H1 (cell line): ENCODE results near the gene DIP2C. TPM values are rescaled to one million over a fixed set of nuclear protein-coding genes. Genes with fewer than 3 reads are reported as not detected.

ENCODE experiments used
- CTCF ChIA-PET: fragments of 300-600 bp; sonication (Branson Sonifier 250); formaldehyde crosslinking; loops from one replicate; lab custom pipeline; 2021; ENCODE audit not compliant: partially characterized antibody; lab: Charles Lee
- POLR2A ChIA-PET: fragments of 300-600 bp; sonication (Branson Sonifier 250); formaldehyde crosslinking; loops from one replicate; lab custom pipeline; 2021; ENCODE audit warnings: inconsistent platforms; ENCODE audit not compliant: partially characterized antibody; lab: Charles Lee
- DNase-seq, 2 experiments: peaks; one replicate each; pipeline versions ENCODE4 v3.0.0 to v3.0.0-alpha.2; 2010 to 2022; ENCODE audit warnings: low spot score in 2 of 2, low read depth in 1 of 2, mixed read lengths in 1 of 2
- FAIRE-seq: peaks from 2 replicates; lab custom pipeline; 2011; peaks lifted over from hg19 to GRCh38; lab: Jason Lieb, UNC
- H2AFZ ChIP-seq: 2 replicates; pipeline ENCODE4 v1.8.1; 2012; ENCODE audit warnings: low read length, inconsistent platforms
- H2AK5ac ChIP-seq: 2 replicates; pipeline ENCODE4 v1.6.1; 2013; ENCODE audit warnings: low read depth, low read length
- H2BK120ac ChIP-seq: replicated peaks from 2 replicates; pipeline ENCODE3; 2013; ENCODE audit warnings: low read depth, low read length, inconsistent platforms
- H2BK12ac ChIP-seq: 2 replicates; pipeline ENCODE4 v1.6.1; 2013; ENCODE audit warnings: low read depth, low read length
- H2BK15ac ChIP-seq: 2 replicates; pipeline ENCODE4 v1.6.1; 2013; ENCODE audit warnings: low read length
- H2BK20ac ChIP-seq: 2 replicates; pipeline ENCODE4 v1.6.1; 2013; ENCODE audit warnings: low read length
- H2BK5ac ChIP-seq: 2 replicates; pipeline ENCODE4 v1.6.1; 2013; ENCODE audit warnings: low read depth, low read length
- H3K14ac ChIP-seq: 2 replicates; pipeline ENCODE4 v1.6.1; 2013; ENCODE audit warnings: inconsistent platforms; ENCODE audit not compliant: insufficient read length
- H3K18ac ChIP-seq: 2 replicates; pipeline ENCODE4 v1.6.1; 2013; ENCODE audit warnings: low read length; ENCODE audit errors: extremely low read depth
- H3K23ac ChIP-seq: 2 replicates; pipeline ENCODE4 v1.6.1; 2013; ENCODE audit warnings: inconsistent platforms; ENCODE audit not compliant: insufficient read length
- H3K23me2 ChIP-seq: 2 replicates; pipeline ENCODE4 v1.6.1; 2013; ENCODE audit warnings: low read depth, low read length
- H3K27ac ChIP-seq: 2 replicates; pipeline ENCODE4 v1.6.1; 2011; ENCODE audit warnings: low read depth, low read length, inconsistent platforms
- H3K27me3 ChIP-seq, 4 experiments: replicated peaks in 1 of 4; 1 replicate in 1 of 4; 2 replicates in 3 of 4; pipeline versions ENCODE4 v1.6.1 to v1.8.1; 2011 to 2013; ENCODE audit warnings: low read length in 3 of 4, mild to moderate bottlenecking in 3 of 4, inconsistent platforms in 2 of 4, mixed read lengths in 2 of 4, moderate library complexity in 1 of 4; ENCODE audit not compliant: control insufficient read depth in 3 of 4, insufficient read depth in 3 of 4; ENCODE audit errors: extremely low read depth in 1 of 4
- H3K36me3 ChIP-seq, 4 experiments: 2 replicates each; pipeline versions ENCODE4 v1.6.1 to v1.8.1; 2011 to 2013; ENCODE audit warnings: mild to moderate bottlenecking in 4 of 4, low read length in 3 of 4, moderate library complexity in 2 of 4, control low read depth in 1 of 4, inconsistent platforms in 1 of 4; ENCODE audit not compliant: insufficient read depth in 4 of 4, control insufficient read depth in 2 of 4
- H3K4ac ChIP-seq: replicated peaks from 2 replicates; pipeline ENCODE3; 2013; ENCODE audit warnings: low read length, low read depth, mixed read lengths, inconsistent platforms; ENCODE audit not compliant: insufficient read length
- H3K4me1 ChIP-seq, 4 experiments: replicated peaks in 1 of 4; 1 replicate in 1 of 4; 2 replicates in 3 of 4; pipeline versions ENCODE4 v1.6.1 to v1.8.1; 2011 to 2013; ENCODE audit warnings: low read length in 3 of 4, inconsistent platforms in 2 of 4, mixed read lengths in 1 of 4; ENCODE audit not compliant: insufficient read depth in 4 of 4, control insufficient read depth in 3 of 4
- H3K4me2 ChIP-seq, 2 experiments: 2 replicates each; pipeline versions ENCODE4 v1.6.1 to v1.8.1; 2011 to 2013; ENCODE audit warnings: low read depth in 2 of 2, low read length in 2 of 2, control low read depth in 1 of 2, inconsistent platforms in 1 of 2, mild to moderate bottlenecking in 1 of 2; ENCODE audit not compliant: insufficient read depth in 1 of 2
- H3K4me3 ChIP-seq, 4 experiments: fragments of 200-600, 300-600 bp in 1 of 4; sonication (generic), shearing (Covaris generic), sonication (Bioruptor Twin) in 1 of 4; 2 replicates each; pipeline versions ENCODE4 v1.5.1 to v1.8.1; 2011 to 2016; ENCODE audit warnings: low read length in 4 of 4, low read depth in 3 of 4, control low read depth in 2 of 4, inconsistent platforms in 2 of 4, mild to moderate bottlenecking in 2 of 4, mixed read lengths in 1 of 4, moderate library complexity in 1 of 4; ENCODE audit not compliant: insufficient read depth in 2 of 4; ENCODE audit errors: extremely low read depth in 1 of 4
- H3K56ac ChIP-seq: replicated peaks from 2 replicates; pipeline ENCODE3; 2013; ENCODE audit warnings: low read depth, mild to moderate bottlenecking, mixed read lengths, low read length, inconsistent platforms; ENCODE audit not compliant: insufficient read length
- H3K79me1 ChIP-seq: 2 replicates; pipeline ENCODE4 v1.6.1; 2013; ENCODE audit warnings: low read depth, low read length, control low read depth
- H3K79me2 ChIP-seq, 2 experiments: 2 replicates each; pipeline versions ENCODE4 v1.6.1 to v1.8.1; 2012 to 2013; ENCODE audit warnings: low read length in 2 of 2, mild to moderate bottlenecking in 2 of 2, inconsistent platforms in 1 of 2; ENCODE audit not compliant: insufficient read depth in 2 of 2, control insufficient read depth in 1 of 2
- H3K9ac ChIP-seq, 4 experiments: replicated peaks in 1 of 4; 1 replicate in 1 of 4; 2 replicates in 3 of 4; pipeline versions ENCODE4 v1.6.1 to v1.8.1; 2011 to 2013; ENCODE audit warnings: low read depth in 3 of 4, low read length in 3 of 4, control low read depth in 2 of 4, mild to moderate bottlenecking in 2 of 4, moderate library complexity in 2 of 4, inconsistent platforms in 1 of 4; ENCODE audit errors: extremely low read depth in 1 of 4
- H3K9me3 ChIP-seq, 2 experiments: 2 replicates each; pipeline versions ENCODE4 v1.6.1 to v1.8.1; 2012 to 2013; ENCODE audit warnings: mild to moderate bottlenecking in 2 of 2, moderate library complexity in 2 of 2, control low read depth in 1 of 2, inconsistent platforms in 1 of 2, low read depth in 1 of 2, low read length in 1 of 2, mixed read lengths in 1 of 2; ENCODE audit not compliant: insufficient read depth in 2 of 2
- H4K20me1 ChIP-seq, 2 experiments: replicated peaks in 1 of 2; 2 replicates each; pipeline versions ENCODE3 to v1.8.1; 2011 to 2013; ENCODE audit warnings: inconsistent platforms in 2 of 2, low read length in 2 of 2, mild to moderate bottlenecking in 1 of 2; ENCODE audit not compliant: insufficient read depth in 2 of 2, control insufficient read depth in 1 of 2
- H4K5ac ChIP-seq: 2 replicates; pipeline ENCODE4 v1.6.1; 2013; ENCODE audit warnings: low read length, low read depth, mixed read lengths, inconsistent platforms; ENCODE audit not compliant: insufficient read length
- H4K8ac ChIP-seq: 2 replicates; pipeline ENCODE4 v1.8.0; 2013; ENCODE audit warnings: mild to moderate bottlenecking, moderate library complexity, low read length, inconsistent platforms; ENCODE audit not compliant: insufficient read depth; ENCODE audit errors: extremely low read depth
- H4K91ac ChIP-seq: replicated peaks from 2 replicates; pipeline ENCODE3; 2013; ENCODE audit warnings: low read length, mixed read lengths, inconsistent platforms; ENCODE audit not compliant: insufficient read length
- RBBP5 ChIP-seq: IDR thresholded peaks from 2 replicates; pipeline ENCODE4 v1.7.1; 2012; ENCODE audit warnings: low read depth, mild to moderate bottlenecking, inconsistent platforms, low read length, moderate library complexity, borderline replicate concordance
- WGBS, 2 experiments: shearing (Covaris generic) in 1 of 2; methylation state at CpG; one replicate each; pipeline versions ENCODE4 v1.1.6 to v1.1.7; 2013 to 2015; ENCODE audit warnings: low lambda C conversion rate in 2 of 2, mixed read lengths in 2 of 2, inconsistent platforms in 1 of 2, low coverage in 1 of 2, missing lambda C conversion rate in 1 of 2; ENCODE audit not compliant: insufficient replicate concordance in 2 of 2, insufficient coverage in 1 of 2, insufficient read length in 1 of 2; ENCODE audit errors: extremely low coverage in 1 of 2, missing lambda C conversion rate in 1 of 2; 5-methylcytosine and 5-hydroxymethylcytosine counted together
- polyA plus RNA-seq, 7 experiments: library from polyadenylated mRNA; depleted of rRNA in 3 of 7; stranded (reverse) in 5 of 7; unstranded in 2 of 7; fragments of >200 nt in 5 of 7; fragments of 200-250 nt in 2 of 7; gene quantifications; 1 replicate in 5 of 7; 2 replicates in 1 of 7; 4 replicates in 1 of 7; pipeline versions ENCODE4 v1.2.1 to v1.2.3, GENCODE V29; 2011 to 2013; ENCODE audit warnings: missing spikeins in 2 of 7, mixed read lengths in 2 of 7
- total RNA-seq: library from RNA; stranded (reverse); fragmentation: NEBNext Ultra II Directional; extraction: Animal tissue kit (Norgen Biotek cat#: 25700); gene quantifications from 2 replicates; pipeline ENCODE4 v1.2.1, GENCODE V29; 2021

The DIP2C gene
- total and polyA plus RNA-seq, 2 of the 8 experiments (the other 6 are each of a cell fraction or from before 2014, with no cell fraction given): 3.8 to 9.3 TPM

GRCh38 chr10:568848-569247 is 120.6 kb downstream of the DIP2C start:
- Histone ChIP-seq H4K5ac (no peak overlapping the region), H3K9ac (no peak overlapping the region), H2BK120ac (no peak overlapping the region), H4K8ac (no peak overlapping the region), H3K56ac (no peak overlapping the region), H3K36me3 (no peaks in the 10 kb centered on the region), H3K4me3 (no peak overlapping the region), H3K4me1 (no peaks in the 10 kb centered on the region; a peak in 3 of 7 replicates), H3K27me3 (no peaks in the 10 kb centered on the region), H3K23me2 (no peaks in the 10 kb centered on the region), H4K20me1 (peaks cover 3 to 4% of the 10 kb centered on the region in 2 experiments), H3K27ac (no peak overlapping the region), H3K23ac (no peak overlapping the region), H2BK12ac (no peak overlapping the region), H3K9me3 (peaks cover 4 to 6% of the 10 kb centered on the region in 2 experiments), H2AK5ac (no peak overlapping the region), H4K91ac (no peak overlapping the region), H3K79me2 (peaks cover 0 to 28% of the 10 kb centered on the region in 2 experiments; a peak in 2 of 4 replicates), H2AFZ (no peak overlapping the region), H2BK15ac (no peak overlapping the region), H3K79me1 (peaks cover 10% of the 10 kb centered on the region), H2BK5ac (no peak overlapping the region), H2BK20ac (no peak overlapping the region), H3K4ac (no peak overlapping the region), H3K18ac (no peak overlapping the region), H3K4me2 (no peak overlapping the region), H3K14ac (no peak overlapping the region)
- ChIA-PET CTCF (interaction anchor here (0.7 to 1.6 kb wide), 3 partner anchors 70 to 220 kb away, joined by 3 to 4 read pairs (median 3); no protein-coding TSS in a partner anchor), POLR2A (no interaction called here)
- FAIRE-seq (no peak), DNase-seq (no peak)
- no peak for TF ChIP-seq RBBP5
- 88% methylated on average over 7 of the region's 7 CpGs; no CpG with 5 or more reads in 1 of the 2 experiments for WGBS, 2 experiments
